ENCODE data around the gene PLCXD3. TPM values are rescaled to one million over a fixed set of nuclear protein-coding genes. Genes with fewer than 3 reads are reported as not detected.

Gene PLCXD3
- total and polyA plus RNA-seq, 10 of the 15 experiments (the other 5 are each of a cell fraction or from before 2014, with no cell fraction given): not detected

DNA sequence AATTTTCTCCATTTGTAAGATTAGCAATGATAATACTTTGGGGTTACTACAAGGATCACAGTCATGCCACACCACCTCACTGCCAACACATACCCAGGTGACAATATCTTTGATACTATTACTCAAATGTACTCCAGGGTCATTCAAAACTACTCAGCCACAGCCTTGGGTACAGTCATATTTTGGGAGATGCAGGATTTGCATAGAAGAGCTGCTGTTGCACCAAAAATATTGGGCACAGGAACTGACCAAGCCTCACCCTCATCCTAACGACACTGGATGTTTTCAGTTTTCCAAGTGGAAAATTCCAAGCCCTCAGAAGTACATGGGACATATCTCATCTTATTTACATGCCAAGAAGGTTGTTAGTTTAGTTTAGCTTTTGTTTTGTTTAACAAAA lies 176.2 kb downstream of the PLCXD3 start:
- WGBS (ENCODE audit: insufficient coverage, insufficient replicate concordance, low lambda C conversion rate, missing lambda C conversion rate): 0% methylated on average over 1 of the region's 1 CpG
- TF ChIP-seq ESRRA (IDR thresholded peaks at IDR 0.05; ENCODE audit: low read length) (no peak), POLR2AphosphoS2 (IDR thresholded peaks at IDR 0.05; ENCODE audit: low read depth, low read length) (no peak), ZBTB40 (IDR thresholded peaks at IDR 0.05; ENCODE audit: borderline replicate concordance) (no peak), HDAC2 (IDR thresholded peaks at IDR 0.05) (no peak), CUX1 (IDR thresholded peaks at IDR 0.05; ENCODE audit: insufficient replicate concordance, low read depth, low read length) (no peak), EP300 (IDR thresholded peaks at IDR 0.05; ENCODE audit: borderline replicate concordance in 1 of 2, control insufficient read depth in 1 of 2, low read depth in 2 of 2, low read length in 2 of 2) (no peak), MYB (IDR thresholded peaks at IDR 0.05; ENCODE audit: borderline replicate concordance, low read depth, low read length) (no peak), IRF3 (IDR thresholded peaks at IDR 0.05) (no peak), HDGF (IDR thresholded peaks at IDR 0.05) (no peak)
- TF ChIP-seq, protein P1, sequence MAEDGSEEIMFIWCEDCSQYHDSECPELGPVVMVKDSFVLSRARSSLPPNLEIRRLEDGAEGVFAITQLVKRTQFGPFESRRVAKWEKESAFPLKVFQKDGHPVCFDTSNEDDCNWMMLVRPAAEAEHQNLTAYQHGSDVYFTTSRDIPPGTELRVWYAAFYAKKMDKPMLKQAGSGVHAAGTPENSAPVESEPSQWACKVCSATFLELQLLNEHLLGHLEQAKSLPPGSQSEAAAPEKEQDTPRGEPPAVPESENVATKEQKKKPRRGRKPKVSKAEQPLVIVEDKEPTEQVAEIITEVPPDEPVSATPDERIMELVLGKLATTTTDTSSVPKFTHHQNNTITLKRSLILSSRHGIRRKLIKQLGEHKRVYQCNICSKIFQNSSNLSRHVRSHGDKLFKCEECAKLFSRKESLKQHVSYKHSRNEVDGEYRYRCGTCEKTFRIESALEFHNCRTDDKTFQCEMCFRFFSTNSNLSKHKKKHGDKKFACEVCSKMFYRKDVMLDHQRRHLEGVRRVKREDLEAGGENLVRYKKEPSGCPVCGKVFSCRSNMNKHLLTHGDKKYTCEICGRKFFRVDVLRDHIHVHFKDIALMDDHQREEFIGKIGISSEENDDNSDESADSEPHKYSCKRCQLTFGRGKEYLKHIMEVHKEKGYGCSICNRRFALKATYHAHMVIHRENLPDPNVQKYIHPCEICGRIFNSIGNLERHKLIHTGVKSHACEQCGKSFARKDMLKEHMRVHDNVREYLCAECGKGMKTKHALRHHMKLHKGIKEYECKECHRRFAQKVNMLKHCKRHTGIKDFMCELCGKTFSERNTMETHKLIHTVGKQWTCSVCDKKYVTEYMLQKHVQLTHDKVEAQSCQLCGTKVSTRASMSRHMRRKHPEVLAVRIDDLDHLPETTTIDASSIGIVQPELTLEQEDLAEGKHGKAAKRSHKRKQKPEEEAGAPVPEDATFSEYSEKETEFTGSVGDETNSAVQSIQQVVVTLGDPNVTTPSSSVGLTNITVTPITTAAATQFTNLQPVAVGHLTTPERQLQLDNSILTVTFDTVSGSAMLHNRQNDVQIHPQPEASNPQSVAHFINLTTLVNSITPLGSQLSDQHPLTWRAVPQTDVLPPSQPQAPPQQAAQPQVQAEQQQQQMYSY (CRISPR knock-in tag; IDR thresholded peaks at IDR 0.05): no peak

More for the DNA sequence above, 176.2 kb downstream of the PLCXD3 start:
- CTCF ChIA-PET: interaction anchor here (0.9 kb wide), 1 partner anchor 64 kb away, joined by 3 read pairs; no protein-coding TSS in a partner anchor
- SMC1A ChIA-PET (ENCODE audit: uncharacterized antibody, unreplicated experiment): no interaction called here
- BruUV-seq (replicated peaks): no TSS peak
- no peak overlapping the region for H3K4me3 ChIP-seq
- no peak overlapping the region for H3K27ac ChIP-seq (ENCODE audit: control insufficient read depth, insufficient read depth)
- intact Hi-C loops (cut with micrococcal nuclease; ENCODE audit: unreplicated experiment) (no loop called here), in situ Hi-C loops (cut with MboI) (no loop called here)
- no peak for ATAC-seq
- POLR2A ChIA-PET: no interaction called here
- H3K9ac ChIP-seq (ENCODE audit: control insufficient read depth, insufficient read depth, low read length): no peak overlapping the region
- RAD21 ChIA-PET (ENCODE audit: unreplicated experiment): no interaction called here
- DNase-seq (ENCODE audit: low read depth, low spot score): no peak
- H4K20me1 ChIP-seq (ENCODE audit: control insufficient read depth, insufficient read depth): no peaks in the 10 kb centered on the region
- no peak for FAIRE-seq
- H3K4me1 ChIP-seq (ENCODE audit: control insufficient read depth, insufficient read depth, low read length): no peaks in the 10 kb centered on the region
- H3K27me3 ChIP-seq (replicated peaks in 1 of 2; ENCODE audit: control insufficient read depth in 2 of 2, insufficient read depth in 2 of 2, low read length in 1 of 2): no peaks in the 10 kb centered on the region
- no peaks in the 10 kb centered on the region for H3K36me3 ChIP-seq (ENCODE audit: control insufficient read depth in 2 of 2, insufficient read depth in 2 of 2, low read length in 1 of 2)
- H3K9me3 ChIP-seq (replicated peaks; ENCODE audit: control insufficient read depth, insufficient read depth, low read length): no peaks in the 10 kb centered on the region
- H2AFZ ChIP-seq (ENCODE audit: control insufficient read depth, low read depth, low read length): no peak overlapping the region
- H3K4me2 ChIP-seq (ENCODE audit: control insufficient read depth, insufficient read depth): no peak overlapping the region
- no peaks in the 10 kb centered on the region for H3K79me2 ChIP-seq (ENCODE audit: control insufficient read depth, insufficient read depth, low read length)
